ENCODE data around the gene KRT83.

GRCh38 chr12:52331833-52332232 is 10.6 kb upstream of the KRT83 start:
- TF ChIP-seq, protein P1, sequence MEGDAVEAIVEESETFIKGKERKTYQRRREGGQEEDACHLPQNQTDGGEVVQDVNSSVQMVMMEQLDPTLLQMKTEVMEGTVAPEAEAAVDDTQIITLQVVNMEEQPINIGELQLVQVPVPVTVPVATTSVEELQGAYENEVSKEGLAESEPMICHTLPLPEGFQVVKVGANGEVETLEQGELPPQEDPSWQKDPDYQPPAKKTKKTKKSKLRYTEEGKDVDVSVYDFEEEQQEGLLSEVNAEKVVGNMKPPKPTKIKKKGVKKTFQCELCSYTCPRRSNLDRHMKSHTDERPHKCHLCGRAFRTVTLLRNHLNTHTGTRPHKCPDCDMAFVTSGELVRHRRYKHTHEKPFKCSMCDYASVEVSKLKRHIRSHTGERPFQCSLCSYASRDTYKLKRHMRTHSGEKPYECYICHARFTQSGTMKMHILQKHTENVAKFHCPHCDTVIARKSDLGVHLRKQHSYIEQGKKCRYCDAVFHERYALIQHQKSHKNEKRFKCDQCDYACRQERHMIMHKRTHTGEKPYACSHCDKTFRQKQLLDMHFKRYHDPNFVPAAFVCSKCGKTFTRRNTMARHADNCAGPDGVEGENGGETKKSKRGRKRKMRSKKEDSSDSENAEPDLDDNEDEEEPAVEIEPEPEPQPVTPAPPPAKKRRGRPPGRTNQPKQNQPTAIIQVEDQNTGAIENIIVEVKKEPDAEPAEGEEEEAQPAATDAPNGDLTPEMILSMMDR (IDR thresholded peaks at IDR 0.05): no peak
- no peak for TF ChIP-seq POLR2A (IDR thresholded peaks at IDR 0.05)

Measured in testis (tissue), 2 donors.